A172 (cell line): ENCODE measurements around the gene TTC7B. TPM values are rescaled to one million over a fixed set of nuclear protein-coding genes. Genes with fewer than 3 reads are reported as not detected.

Experiments
- DNase-seq: peaks from one replicate; pipeline ENCODE4 v3.0.0-alpha.2; 2015; ENCODE audit warnings: low spot score
- total RNA-seq: library from RNA; depleted of rRNA; stranded (reverse); fragments of >200 nt; shearing (Covaris generic); gene quantifications from 2 replicates; pipeline ENCODE4 v1.2.3, GENCODE V29; 2014

Gene TTC7B
- total RNA-seq, 1 experiment from 2014 or later = 40.2 TPM

DNA sequence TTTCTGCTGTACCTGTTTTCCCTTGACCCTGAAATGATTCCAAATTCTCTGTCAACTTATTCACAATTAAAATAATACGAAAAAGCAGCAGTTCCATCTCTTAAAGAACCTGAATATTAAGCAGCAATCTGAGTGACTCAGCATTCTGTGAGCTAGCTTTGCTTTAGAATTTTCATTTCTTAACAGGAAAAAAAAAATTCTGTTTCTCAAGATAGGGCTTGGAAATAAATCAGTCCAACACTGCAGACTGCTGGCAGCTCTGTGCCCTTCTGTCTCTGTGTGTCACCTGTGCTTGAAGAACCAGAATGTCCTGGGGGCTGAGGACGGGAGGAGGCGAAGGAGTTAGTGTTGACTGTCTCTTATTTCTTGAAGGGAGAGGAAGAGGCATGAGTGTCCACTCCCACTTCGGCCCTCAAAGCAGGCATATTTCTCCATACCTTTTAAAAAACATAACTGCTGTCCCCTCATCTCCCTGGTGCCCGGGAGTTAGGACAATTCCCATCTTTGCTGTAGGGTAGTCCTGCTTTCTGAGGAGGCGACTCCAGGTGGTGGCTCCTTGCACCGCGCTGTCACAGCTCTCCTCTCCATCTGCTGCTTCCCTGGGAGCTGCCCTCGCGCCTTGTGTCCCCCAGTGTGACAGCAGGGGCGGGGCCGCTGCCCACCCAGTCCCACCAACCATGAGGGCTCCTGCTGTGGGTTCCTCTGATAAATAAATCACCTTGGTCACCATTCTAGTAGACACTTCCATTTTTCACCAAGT is 216.3 kb downstream of the TTC7B start:
- DNase-seq = peak; percentile 28

- no peak for DNase-seq
Observed at GRCh38 chr14:90599339-90599738, 216.9 kb downstream of the TTC7B start.

- no peak for DNase-seq
Observed at GRCh38 chr14:90597961-90598360, 218.3 kb downstream of the TTC7B start.

DNA sequence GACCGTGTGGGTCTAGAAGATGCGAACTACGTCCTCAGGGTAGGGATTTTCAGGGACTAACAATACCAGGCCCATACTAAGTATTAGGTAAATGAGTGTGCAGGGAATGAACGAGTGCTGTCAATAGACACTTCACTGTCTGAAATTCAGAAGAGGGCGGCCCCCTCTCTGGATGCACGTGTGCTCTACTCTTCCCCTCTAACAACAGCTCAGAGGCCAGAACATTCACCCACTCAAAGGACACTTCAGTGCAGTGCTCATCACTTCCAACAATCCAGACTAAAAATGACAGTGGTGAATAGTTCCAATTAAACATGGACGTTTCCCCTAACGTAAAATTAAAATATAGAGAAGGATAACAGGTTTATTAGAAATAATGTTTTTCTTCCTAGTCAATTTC is 219.5 kb downstream of the TTC7B start:
- DNase-seq = no peak

DNA sequence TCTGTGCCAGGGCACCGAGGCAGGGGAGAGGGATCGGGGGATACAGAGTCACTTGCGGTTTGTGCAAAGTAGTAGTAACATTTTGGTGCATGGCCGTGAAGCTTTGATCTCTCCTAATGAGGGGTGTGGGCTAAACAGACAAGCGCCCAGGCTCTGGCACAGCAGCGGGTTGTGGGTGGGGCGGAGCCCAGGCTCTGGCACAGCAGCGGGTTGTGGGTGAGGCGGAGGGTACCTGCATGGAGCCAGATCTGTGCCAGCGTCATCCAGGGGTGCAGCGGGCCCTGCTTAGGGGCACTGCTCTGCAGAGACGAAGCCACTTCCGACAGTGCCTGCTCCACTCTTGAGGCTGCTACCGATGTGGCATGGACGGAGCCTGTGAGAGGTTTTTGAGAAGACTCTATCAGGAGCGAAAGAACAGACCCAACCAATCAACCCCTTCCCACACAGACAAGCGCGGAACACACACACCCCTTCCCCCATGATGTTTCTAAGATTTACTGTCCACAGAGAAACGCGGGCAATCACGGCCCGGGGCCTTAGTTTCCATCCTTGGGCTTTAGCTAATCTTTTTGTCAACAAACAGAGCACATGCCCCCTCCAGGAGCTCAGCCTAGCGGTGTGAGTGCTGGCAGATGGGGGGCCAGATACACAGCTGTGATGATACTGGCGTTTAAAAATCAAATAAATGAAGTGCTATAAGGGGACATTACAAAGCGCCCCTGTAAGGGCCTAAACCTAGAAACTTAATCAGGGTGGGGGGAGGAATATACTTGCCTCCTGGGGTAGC is 222.8 kb downstream of the TTC7B start:
- DNase-seq = no peak

DNA sequence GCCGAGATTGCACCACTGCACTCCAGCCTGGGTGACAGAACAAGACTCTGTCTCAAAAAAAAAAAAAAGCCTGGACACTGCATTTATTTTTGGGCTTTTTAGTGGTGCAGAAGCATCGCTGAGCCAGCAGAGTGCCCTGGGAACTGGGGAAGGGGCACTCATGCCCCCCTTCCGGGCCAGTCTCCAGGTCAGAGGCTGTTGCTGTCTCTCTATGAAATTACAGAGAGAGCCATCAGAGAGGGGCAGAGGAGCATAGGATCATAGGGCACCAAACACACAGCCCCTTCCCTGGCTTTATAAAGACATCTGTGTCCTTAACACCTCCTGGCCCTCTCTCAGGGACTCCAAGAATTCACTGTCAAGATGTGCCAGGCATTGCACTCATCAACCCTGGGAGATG is 223.6 kb downstream of the TTC7B start:
- DNase-seq = no peak

DNA sequence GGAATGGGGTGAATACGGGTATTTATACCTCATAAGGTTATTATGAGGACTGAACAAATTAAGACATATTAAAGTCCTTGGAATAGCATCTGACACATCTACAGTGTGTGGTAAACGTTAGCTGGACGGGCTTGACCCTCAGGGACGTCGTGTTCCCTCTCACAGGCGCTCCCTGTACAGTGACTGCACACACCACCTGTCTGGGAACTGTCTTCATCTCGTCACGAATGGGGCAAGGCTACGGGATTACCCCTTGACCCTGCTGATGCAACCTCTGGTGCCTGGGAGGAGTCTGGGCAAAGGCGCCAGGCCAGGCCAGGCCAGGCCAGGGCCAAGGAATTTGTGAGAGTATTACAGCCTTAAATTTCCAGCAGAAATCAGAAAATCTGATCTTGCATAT is 228.3 kb downstream of the TTC7B start:
- DNase-seq = no peak

DNA sequence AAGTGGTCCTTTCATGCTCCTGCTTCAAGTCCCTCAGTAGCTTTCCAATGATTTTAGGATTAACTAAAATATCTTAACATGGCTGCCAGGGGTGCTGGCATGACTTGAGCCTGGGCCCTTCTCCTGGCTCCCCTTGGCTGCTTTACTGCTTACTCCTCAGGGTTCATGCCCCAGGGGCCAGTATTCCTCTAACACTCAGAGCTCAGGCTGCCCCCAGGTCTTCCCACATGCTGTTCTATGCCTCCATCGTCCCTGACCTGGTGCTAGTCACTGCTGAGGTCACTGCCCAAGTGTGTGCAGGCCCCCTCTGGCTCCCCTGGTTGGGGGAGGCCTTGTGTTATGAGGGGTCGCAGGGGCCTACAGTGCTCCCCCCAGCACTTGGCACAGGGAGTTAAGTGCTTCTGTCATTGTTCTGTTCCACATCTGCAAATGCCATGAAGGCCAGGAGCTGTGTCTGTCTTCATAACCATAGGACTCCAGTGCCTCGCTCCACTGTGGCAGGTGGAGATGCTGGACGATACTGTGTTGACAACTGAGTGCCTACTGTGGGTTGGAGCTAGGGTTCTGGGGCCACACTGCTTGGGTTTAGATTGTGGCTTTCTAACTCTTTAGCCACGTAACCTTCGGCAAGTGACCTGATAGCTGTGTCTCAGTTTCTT is 228.8 kb downstream of the TTC7B start:
- DNase-seq = no peak

- DNase-seq = no peak
Observed at GRCh38 chr14:90585106-90585505, 231.1 kb downstream of the TTC7B start.

DNA sequence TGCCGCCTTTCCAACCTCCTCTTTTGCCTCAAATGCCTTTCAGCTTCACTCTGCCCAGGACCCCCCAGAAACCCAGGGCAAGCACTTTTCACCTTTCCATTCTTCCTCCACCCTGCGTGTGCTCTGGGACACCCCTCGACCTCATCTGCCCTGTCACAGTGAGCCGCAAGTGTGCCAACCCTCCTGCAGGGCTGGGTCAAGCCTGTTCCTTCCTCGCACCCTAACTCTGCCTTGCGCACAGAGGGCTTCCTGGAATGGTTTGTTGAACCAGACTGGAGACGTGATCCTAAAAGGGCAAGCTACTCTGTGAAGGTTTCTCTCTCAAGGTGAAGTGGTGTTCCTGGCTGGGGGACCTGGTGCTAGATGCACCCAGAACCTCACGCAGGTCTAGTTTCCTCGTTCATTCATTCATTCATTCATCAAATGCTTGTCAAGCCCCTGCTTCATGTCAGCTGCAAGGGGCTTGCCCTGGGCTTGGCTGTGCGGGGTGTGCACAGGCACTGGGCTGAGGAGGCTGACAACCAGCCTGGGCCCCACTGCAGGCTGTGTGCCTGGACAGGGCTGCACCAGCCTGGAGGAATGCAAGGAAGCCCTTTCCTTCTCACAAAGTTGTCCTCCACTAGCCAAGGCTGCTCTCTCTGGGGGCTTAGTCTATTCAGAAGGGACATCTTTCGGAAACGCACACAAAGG is 232.2 kb downstream of the TTC7B start:
- no peak for DNase-seq

- no peak for DNase-seq
Observed at GRCh38 chr14:90583427-90583826, 232.8 kb downstream of the TTC7B start.

DNA sequence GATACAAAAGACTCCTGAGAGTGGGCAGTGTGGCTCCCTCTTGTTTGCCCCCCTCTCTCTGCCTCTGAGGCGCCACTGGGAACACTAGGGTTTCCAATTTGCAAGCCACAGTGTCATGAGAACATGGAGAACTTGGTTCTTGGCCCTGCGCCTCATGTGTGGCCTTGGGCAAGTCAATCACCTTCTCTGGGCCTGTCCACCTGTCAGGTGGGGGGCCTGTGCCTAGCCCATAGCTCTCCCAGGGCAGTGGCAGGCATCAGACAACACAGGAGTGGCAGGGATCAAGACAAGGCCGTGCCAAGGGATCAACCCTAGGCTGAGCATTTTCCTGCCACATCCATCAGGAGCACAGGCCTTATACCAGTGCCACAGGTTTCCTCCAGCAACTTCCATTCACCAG is 234.1 kb downstream of the TTC7B start:
- no peak for DNase-seq

- DNase-seq = no peak
Observed at GRCh38 chr14:90581745-90582144, 234.5 kb downstream of the TTC7B start.

GRCh38 chr14:90580377-90581335 is 235.6 kb downstream of the TTC7B start:
- DNase-seq = no peak

- DNase-seq = no peak
Observed at GRCh38 chr14:90579816-90580215, 236.4 kb downstream of the TTC7B start.

DNA sequence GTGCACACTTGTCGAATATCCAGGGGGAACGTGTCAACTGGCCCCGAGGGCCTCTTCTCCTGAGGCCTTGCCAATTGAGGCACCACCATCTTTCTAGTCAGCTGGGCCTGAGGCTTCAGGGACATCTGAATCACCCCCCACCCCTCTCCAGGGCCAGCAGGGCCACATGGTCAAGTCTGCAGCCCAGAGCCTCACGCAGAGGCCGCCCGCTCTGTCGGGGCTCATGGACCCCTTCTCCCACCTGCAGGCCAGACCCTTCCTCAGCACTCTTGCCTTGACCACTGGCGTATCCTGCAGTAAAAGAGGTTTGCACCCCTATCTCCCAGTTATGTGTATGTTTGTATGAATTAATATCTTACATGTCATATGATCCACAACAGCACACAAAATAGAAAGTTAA is 237.1 kb downstream of the TTC7B start:
- no peak for DNase-seq

DNA sequence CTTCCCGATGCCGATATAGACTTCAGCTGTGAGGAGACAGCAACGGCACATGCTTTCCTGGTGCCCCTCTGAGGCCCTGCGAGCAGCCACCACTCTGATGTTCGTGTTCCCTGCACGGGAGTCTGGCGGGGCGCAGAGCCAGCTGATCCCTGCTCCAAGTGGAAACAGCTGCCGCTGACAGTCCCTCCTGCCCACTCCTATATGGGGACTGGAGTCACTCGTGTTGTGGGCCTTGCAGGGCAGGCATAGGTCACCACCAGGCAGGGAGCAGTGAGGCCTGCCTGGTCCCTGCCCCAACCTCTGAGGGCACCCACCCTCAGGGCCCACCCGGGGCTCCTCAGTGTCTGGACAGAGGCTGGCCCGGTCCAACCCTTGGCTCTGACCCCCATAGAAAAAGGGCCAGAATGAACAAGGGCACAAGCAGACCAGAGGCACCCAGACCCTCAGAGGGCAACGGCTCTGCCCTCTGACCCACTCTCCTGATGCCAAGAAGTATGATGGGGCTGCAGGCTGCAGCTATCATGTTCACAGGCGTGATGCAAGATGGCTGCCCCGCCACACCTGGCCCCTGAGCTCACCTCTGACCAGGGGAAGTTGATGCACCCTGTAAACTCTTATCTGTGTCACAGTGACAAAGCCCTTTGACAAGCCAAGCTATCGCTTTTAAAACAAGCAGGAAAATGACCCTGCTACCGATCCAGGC is 237.8 kb downstream of the TTC7B start:
- DNase-seq = no peak

- peak; percentile 43 for DNase-seq
Observed at GRCh38 chr14:90577661-90578282, 238.5 kb downstream of the TTC7B start.

DNA sequence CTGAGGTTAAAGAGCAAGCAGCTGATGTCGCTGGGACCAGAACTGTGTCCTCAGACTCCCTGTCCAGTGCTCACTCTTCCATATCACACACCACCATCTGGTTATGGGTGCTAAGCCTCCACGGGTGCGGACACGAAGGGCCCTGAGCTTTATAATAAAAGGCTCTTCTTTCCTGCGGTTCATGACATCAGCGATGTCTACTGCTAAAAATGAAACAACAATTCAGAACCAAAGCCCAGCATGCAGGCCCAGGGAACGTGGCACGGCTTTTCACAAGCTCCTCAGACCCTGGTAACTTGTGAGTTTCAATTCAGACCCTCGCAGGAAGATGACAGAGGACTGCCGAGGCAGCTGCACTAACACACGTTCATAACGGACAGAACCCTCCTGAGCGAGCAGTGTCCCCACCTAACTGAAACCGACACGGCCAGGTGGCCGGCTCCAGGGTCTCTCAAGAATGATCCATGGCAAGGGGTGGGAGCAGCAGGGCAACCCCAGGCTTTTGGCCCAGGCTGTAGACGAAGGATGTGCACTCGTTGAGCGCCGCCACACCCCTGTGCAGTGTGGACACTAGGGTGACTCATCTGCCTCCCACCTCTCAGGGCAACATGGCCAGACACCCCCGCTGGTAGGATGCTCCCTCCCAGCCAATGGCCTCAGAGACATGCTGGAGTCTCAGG is 239.1 kb downstream of the TTC7B start:
- DNase-seq = no peak
